Measurements from ENCODE around the gene PIK3R5.

PIK3R5 gene

GRCh38 chr17:8861495-8862181 is 103.9 kb downstream of the PIK3R5 start:
- Histone ChIP-seq H3K27ac (ENCODE audit: low read depth, low read length) (no peak overlapping the region), H3K27me3 (ENCODE audit: control insufficient read depth, low read length) (peaks cover 52% of the 10 kb centered on the region), H3K4me3 (ENCODE audit: low read length) (no peak overlapping the region), H3K9me2 (replicated peaks; ENCODE audit: control insufficient read depth, low read length) (no peaks in the 10 kb centered on the region), H3F3A (ENCODE audit: control insufficient read depth, insufficient read depth) (no peaks in the 10 kb centered on the region), H3K79me2 (ENCODE audit: control insufficient read depth, low read length) (no peaks in the 10 kb centered on the region), H3K4me1 (ENCODE audit: control insufficient read depth, low read length) (peaks cover 15% of the 10 kb centered on the region), H3K4me2 (ENCODE audit: low read length) (no peak overlapping the region), H4K20me1 (ENCODE audit: control insufficient read depth, insufficient read depth, low read depth, low read length) (peaks cover 10% of the 10 kb centered on the region; the same call in 1 of the 2 replicates), H3K9me3 (ENCODE audit: control insufficient read depth, insufficient read depth, low read length) (no peaks in the 10 kb centered on the region), H3K36me3 (ENCODE audit: control insufficient read depth, low read length) (no peaks in the 10 kb centered on the region)
- TF ChIP-seq EZH2phosphoT487 (IDR thresholded peaks at IDR 0.05; ENCODE audit: borderline replicate concordance, low read length) (no peak), CTCF (IDR thresholded peaks at IDR 0.05; ENCODE audit: low read depth, low read length, poor library complexity, severe bottlenecking) (no peak)

DNA sequence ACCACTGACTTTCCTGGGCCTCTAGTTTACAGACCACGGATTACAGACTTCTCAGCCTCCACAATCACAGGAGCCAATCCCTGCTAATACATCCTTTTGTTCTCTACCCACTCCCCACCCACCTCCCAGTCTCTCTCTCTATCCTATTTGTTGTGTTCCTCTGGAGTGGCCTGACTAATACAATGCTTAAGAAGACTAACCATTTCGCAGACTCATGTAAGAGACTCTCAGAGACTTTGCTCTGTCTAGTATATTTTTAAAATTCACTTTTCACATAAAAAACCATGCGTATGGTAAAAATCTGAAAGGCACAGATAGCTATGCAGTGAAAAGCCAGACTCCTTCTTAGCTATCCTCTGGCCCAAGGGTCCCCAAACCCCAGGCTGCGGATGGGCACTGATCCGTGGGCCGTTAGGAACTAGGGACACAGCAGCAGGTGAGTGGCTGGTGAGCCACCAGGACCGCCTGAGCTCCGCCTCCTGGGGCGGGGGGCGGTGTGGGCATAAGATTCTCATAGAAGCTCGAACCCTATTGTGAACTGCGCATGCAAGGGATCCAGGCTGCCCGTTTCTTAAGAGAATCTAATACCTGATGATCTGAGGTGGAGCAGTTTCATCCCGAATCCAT is 105.6 kb downstream of the PIK3R5 start:
- TF ChIP-seq EZH2phosphoT487 (IDR thresholded peaks at IDR 0.05; ENCODE audit: borderline replicate concordance, low read length) (no peak), CTCF (IDR thresholded peaks at IDR 0.05; ENCODE audit: low read depth, low read length, poor library complexity, severe bottlenecking) (no peak)
- H3K4me1 ChIP-seq (ENCODE audit: control insufficient read depth, low read length) = peaks cover 16% of the 10 kb centered on the region
- H3K4me2 ChIP-seq (ENCODE audit: low read length) = no peak overlapping the region

GRCh38 chr17:8859027-8859803 is 106.3 kb downstream of the PIK3R5 start:
- no peak overlapping the region for H3K4me3 ChIP-seq (ENCODE audit: low read length)

More for the DNA sequence above, 105.6 kb downstream of the PIK3R5 start:
- Histone ChIP-seq H3K4me3 (ENCODE audit: low read length) (no peak overlapping the region), H3K79me2 (ENCODE audit: control insufficient read depth, low read length) (no peaks in the 10 kb centered on the region), H3K9me2 (replicated peaks; ENCODE audit: control insufficient read depth, low read length) (no peaks in the 10 kb centered on the region), H4K20me1 (ENCODE audit: control insufficient read depth, insufficient read depth, low read depth, low read length) (peaks cover 9% of the 10 kb centered on the region; the same call in 1 of the 2 replicates), H3K27me3 (ENCODE audit: control insufficient read depth, low read length) (peaks cover 62% of the 10 kb centered on the region), H3K36me3 (ENCODE audit: control insufficient read depth, low read length) (no peaks in the 10 kb centered on the region), H3F3A (ENCODE audit: control insufficient read depth, insufficient read depth) (no peaks in the 10 kb centered on the region), H3K9me3 (ENCODE audit: control insufficient read depth, insufficient read depth, low read length) (no peaks in the 10 kb centered on the region), H3K27ac (ENCODE audit: low read depth, low read length) (no peak overlapping the region)

More at GRCh38 chr17:8859027-8859803, 106.3 kb downstream of the PIK3R5 start:
- peaks cover 9% of the 10 kb centered on the region; the same call in 1 of the 2 replicates for H4K20me1 ChIP-seq (ENCODE audit: control insufficient read depth, insufficient read depth, low read depth, low read length)
- no peak overlapping the region for H3K4me2 ChIP-seq (ENCODE audit: low read length)
- TF ChIP-seq CTCF (IDR thresholded peaks at IDR 0.05; ENCODE audit: low read depth, low read length, poor library complexity, severe bottlenecking) (no peak), EZH2phosphoT487 (IDR thresholded peaks at IDR 0.05; ENCODE audit: borderline replicate concordance, low read length) (no peak)
- no peaks in the 10 kb centered on the region for H3K36me3 ChIP-seq (ENCODE audit: control insufficient read depth, low read length)
- H3K27ac ChIP-seq (ENCODE audit: low read depth, low read length) = no peak overlapping the region
- H3K79me2 ChIP-seq (ENCODE audit: control insufficient read depth, low read length) = no peaks in the 10 kb centered on the region
- H3F3A ChIP-seq (ENCODE audit: control insufficient read depth, insufficient read depth) = no peaks in the 10 kb centered on the region
- H3K27me3 ChIP-seq (ENCODE audit: control insufficient read depth, low read length) = peaks cover 66% of the 10 kb centered on the region
- H3K4me1 ChIP-seq (ENCODE audit: control insufficient read depth, low read length) = peaks cover 16% of the 10 kb centered on the region
- no peaks in the 10 kb centered on the region for H3K9me3 ChIP-seq (ENCODE audit: control insufficient read depth, insufficient read depth, low read length)
- no peaks in the 10 kb centered on the region for H3K9me2 ChIP-seq (replicated peaks; ENCODE audit: control insufficient read depth, low read length)

Measured in DOHH2 (cell line).